HL-60 (cell line): ENCODE data around the gene PCAT7.
A peak's percentile ranks its signal among the peaks of the same experiment; 100 is the strongest.

Source experiments
- DNase-seq, 2 experiments: peaks; one replicate each; pipeline ENCODE4 v3.0.0-alpha.2; 2010 to 2020; ENCODE audit warnings: low read depth in 1 of 2, low spot score in 1 of 2
- H3K27ac ChIP-seq: fragments of 250-450 bp; sonication (Bioruptor Pico); replicated peaks from 2 replicates; pipeline ENCODE4 v1.5.1; 2020; ENCODE audit warnings: mild to moderate bottlenecking, moderate library complexity
- H3K27me3 ChIP-seq: fragments of 250-450 bp; sonication (Bioruptor Pico); 2 replicates; pipeline ENCODE4 v1.5.1; 2021; ENCODE audit warnings: mild to moderate bottlenecking, moderate library complexity; ENCODE audit not compliant: insufficient read depth, poor library complexity, severe bottlenecking
- H3K4me3 ChIP-seq: replicated peaks from 2 replicates; pipeline ENCODE4 v1.5.1; 2011; ENCODE audit warnings: mild to moderate bottlenecking, control low read depth, low read length; ENCODE audit not compliant: insufficient read depth
- GABPA ChIP-seq: IDR thresholded peaks from 2 replicates; pipeline ENCODE4 v1.6.1; 2012; ENCODE audit warnings: low read depth
- POLR2AphosphoS5 ChIP-seq: IDR thresholded peaks from 2 replicates; pipeline ENCODE4 v1.6.1; 2012; ENCODE audit warnings: low read depth
- SPI1 ChIP-seq: IDR thresholded peaks from 2 replicates; pipeline ENCODE4 v1.6.1; 2012; ENCODE audit warnings: low read depth, mild to moderate bottlenecking, borderline replicate concordance
- TF ChIP-seq, protein P1 (sequence below): IDR thresholded peaks from one replicate; pipeline ENCODE4 v1.5.1; 2011; ENCODE audit warnings: low read length, control low read depth, inconsistent platforms; ENCODE audit not compliant: insufficient read depth
- TF ChIP-seq, protein P2 (sequence below): IDR thresholded peaks from 2 replicates; pipeline ENCODE4 v1.6.1; 2012; ENCODE audit warnings: low read depth; ENCODE audit not compliant: insufficient replicate concordance

The PCAT7 gene

GRCh38 chr9:94600715-94601114, 45.8 kb downstream of the PCAT7 start:
- DNase-seq, result no peak
- TF ChIP-seq, protein P1, sequence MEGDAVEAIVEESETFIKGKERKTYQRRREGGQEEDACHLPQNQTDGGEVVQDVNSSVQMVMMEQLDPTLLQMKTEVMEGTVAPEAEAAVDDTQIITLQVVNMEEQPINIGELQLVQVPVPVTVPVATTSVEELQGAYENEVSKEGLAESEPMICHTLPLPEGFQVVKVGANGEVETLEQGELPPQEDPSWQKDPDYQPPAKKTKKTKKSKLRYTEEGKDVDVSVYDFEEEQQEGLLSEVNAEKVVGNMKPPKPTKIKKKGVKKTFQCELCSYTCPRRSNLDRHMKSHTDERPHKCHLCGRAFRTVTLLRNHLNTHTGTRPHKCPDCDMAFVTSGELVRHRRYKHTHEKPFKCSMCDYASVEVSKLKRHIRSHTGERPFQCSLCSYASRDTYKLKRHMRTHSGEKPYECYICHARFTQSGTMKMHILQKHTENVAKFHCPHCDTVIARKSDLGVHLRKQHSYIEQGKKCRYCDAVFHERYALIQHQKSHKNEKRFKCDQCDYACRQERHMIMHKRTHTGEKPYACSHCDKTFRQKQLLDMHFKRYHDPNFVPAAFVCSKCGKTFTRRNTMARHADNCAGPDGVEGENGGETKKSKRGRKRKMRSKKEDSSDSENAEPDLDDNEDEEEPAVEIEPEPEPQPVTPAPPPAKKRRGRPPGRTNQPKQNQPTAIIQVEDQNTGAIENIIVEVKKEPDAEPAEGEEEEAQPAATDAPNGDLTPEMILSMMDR, result no peak
- TF ChIP-seq, protein P2, sequence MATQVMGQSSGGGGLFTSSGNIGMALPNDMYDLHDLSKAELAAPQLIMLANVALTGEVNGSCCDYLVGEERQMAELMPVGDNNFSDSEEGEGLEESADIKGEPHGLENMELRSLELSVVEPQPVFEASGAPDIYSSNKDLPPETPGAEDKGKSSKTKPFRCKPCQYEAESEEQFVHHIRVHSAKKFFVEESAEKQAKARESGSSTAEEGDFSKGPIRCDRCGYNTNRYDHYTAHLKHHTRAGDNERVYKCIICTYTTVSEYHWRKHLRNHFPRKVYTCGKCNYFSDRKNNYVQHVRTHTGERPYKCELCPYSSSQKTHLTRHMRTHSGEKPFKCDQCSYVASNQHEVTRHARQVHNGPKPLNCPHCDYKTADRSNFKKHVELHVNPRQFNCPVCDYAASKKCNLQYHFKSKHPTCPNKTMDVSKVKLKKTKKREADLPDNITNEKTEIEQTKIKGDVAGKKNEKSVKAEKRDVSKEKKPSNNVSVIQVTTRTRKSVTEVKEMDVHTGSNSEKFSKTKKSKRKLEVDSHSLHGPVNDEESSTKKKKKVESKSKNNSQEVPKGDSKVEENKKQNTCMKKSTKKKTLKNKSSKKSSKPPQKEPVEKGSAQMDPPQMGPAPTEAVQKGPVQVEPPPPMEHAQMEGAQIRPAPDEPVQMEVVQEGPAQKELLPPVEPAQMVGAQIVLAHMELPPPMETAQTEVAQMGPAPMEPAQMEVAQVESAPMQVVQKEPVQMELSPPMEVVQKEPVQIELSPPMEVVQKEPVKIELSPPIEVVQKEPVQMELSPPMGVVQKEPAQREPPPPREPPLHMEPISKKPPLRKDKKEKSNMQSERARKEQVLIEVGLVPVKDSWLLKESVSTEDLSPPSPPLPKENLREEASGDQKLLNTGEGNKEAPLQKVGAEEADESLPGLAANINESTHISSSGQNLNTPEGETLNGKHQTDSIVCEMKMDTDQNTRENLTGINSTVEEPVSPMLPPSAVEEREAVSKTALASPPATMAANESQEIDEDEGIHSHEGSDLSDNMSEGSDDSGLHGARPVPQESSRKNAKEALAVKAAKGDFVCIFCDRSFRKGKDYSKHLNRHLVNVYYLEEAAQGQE, result no peak
- no peak for TF ChIP-seq GABPA
- TF ChIP-seq SPI1, result no peak
- no peak for TF ChIP-seq POLR2AphosphoS5
- H3K27ac ChIP-seq, result no peak overlapping the region
- no peak overlapping the region for H3K4me3 ChIP-seq
- H3K27me3 ChIP-seq, result no peaks in the 10 kb centered on the region

DNA sequence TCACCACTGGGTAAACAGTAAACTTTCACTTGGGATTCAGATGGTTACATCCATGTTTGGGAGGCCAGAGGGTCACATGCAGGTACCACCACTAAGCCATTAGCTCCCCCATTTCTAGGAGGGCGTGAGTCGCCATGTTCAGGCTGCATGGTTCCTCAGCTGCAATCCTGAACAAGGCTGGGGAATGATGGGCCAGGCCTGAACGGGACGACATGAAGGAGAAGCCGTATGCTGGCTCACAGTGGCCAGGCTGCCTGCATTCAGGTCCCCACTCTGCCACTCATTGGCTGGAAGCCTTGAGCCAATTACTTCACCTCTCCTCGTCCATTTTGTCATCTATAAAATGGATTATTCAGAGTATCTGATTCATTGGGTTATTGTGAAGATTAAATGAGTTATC, 47.8 kb downstream of the PCAT7 start:
- H3K27me3 ChIP-seq, result no peaks in the 10 kb centered on the region
- DNase-seq, result no peak
- H3K27ac ChIP-seq, result no peak overlapping the region
- H3K4me3 ChIP-seq, result no peak overlapping the region
- TF ChIP-seq POLR2AphosphoS5 (no peak), GABPA (no peak), SPI1 (no peak)
- TF ChIP-seq, protein P1, result no peak
- TF ChIP-seq, protein P2, result no peak

DNA sequence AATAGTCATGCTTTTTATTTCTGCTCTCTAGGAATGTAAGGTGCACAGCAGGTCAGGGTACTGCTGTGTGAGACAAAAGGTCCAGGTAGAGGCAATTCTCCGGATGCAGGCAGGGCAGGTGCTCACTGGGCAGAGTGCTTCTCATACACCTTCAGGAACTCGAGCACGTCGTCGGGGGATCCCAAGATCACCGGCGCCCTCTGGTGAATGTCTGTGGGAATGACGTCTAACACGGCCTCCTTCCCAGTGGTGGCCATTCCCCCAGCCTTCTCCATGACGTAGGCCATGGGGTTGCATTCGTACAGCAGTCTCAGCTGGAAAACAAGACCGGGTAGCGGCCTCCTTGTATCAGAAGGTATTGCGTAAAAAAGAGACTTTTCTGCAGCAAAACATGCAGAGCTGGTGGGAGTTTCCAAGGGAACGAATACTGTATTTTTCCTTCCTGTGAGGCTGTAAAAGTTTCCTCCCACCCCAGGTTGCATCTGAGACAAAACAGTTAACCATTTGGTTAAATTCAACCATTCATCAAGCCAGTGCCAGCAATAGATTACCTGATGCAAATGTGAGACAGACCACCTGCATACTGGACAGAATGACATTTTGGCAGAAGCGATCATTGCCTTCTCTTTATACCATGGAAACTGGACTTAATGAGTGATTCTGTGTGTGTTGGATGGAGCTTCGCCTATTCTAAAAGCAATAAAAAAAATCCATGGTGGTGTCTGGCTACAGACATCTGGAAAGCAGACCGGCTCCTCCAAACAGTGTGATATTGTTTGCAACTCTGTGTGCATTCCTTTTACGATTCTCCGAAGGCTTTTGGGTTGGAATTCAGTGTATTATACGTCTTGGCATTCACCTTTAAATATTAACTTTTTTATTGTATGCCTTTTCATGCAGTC, 48.6 kb downstream of the PCAT7 start:
- Histone ChIP-seq H3K4me3 (no peak overlapping the region), H3K27me3 (no peaks in the 10 kb centered on the region), H3K27ac (no peak overlapping the region)
- TF ChIP-seq, protein P2, result no peak
- TF ChIP-seq, protein P1, result peak; percentile 58
- DNase-seq, result peak; percentile 57 to 72
